Ovary (tissue), 9 donors: ENCODE measurements around the gene ITPR3. TPM values are rescaled to one million over a fixed set of nuclear protein-coding genes. Genes with fewer than 3 reads are reported as not detected.
"Not testable (repeated sequence)": the region's sequence is repeated elsewhere in the genome, so short reads cannot be mapped to it uniquely, and the experiment has no call there.

Source experiments
- DNase-seq, 5 donors: peaks; one replicate each; pipeline ENCODE4 v3.0.0-alpha.2; 2019 to 2020
- H3K27ac ChIP-seq, 2 donors: fragments of 200-600 bp; one replicate each; pipeline versions ENCODE4 v1.5.1 to v1.8.0; 2019 to 2022
- H3K27me3 ChIP-seq: fragments of 200-600 bp; one replicate; pipeline ENCODE4 v1.8.0; 2022
- H3K36me3 ChIP-seq: fragments of 200-600 bp; sonication (generic); one replicate; pipeline ENCODE4 v1.5.1; 2019
- H3K4me1 ChIP-seq: one replicate; pipeline ENCODE4 v1.8.1; 2013; ENCODE audit warnings: mild to moderate bottlenecking, moderate library complexity; ENCODE audit not compliant: insufficient read depth
- H3K4me3 ChIP-seq: fragments of 200-600 bp; sonication (generic); one replicate; pipeline ENCODE4 v1.5.1; 2017
- H3K9me3 ChIP-seq, 2 donors: fragments of 200-600 bp in 1 of 2; sonication (generic) in 1 of 2; one replicate each; pipeline versions ENCODE4 v1.5.1 to v1.8.1; 2013 to 2019; ENCODE audit warnings: mild to moderate bottlenecking in 1 of 2, moderate library complexity in 1 of 2
- EP300 ChIP-seq: sonication (generic); formaldehyde crosslinking; IDR thresholded peaks from one replicate; pipeline ENCODE4 v1.6.1; 2017; ENCODE audit warnings: antibody characterized with exemption
- POLR2A ChIP-seq: fragments of 450-650 bp; IDR thresholded peaks from one replicate; pipeline ENCODE4 v1.6.1; 2017; ENCODE audit warnings: antibody characterized with exemption, mild to moderate bottlenecking, moderate library complexity
- WGBS, 3 donors: extraction: QIAGEN DNeasy Blood & Tissue Kit in 1 of 3; methylation state at CpG; one replicate each; pipeline versions ENCODE4 v1.1.5 to v1.1.7; 2013 to 2017; 5-methylcytosine and 5-hydroxymethylcytosine counted together
- intact Hi-C, 4 donors: fragments of 100-400 bp; cut with DNase I; formaldehyde crosslinking; loops; one replicate each; pipeline versions ENCODE4 v1.11.0 to v1.15.1; 2022 to 2023
- polyA plus RNA-seq, 2 donors: library from polyadenylated mRNA; stranded (reverse); fragments of 200-250 nt in 1 of 2; fragments of 350-450 nt in 1 of 2; fragmentation: Illumina TruSeq in 1 of 2; extraction: RNeasy Lipid Tissue Mini Kit (QIAGEN cat#74804) in 1 of 2; gene quantifications; one replicate each; pipeline ENCODE4 v1.2.3, GENCODE V29; 2013 to 2014
- total RNA-seq, 7 donors: library from RNA; depleted of rRNA in 2 of 7; stranded (reverse); fragments of >200 nt in 2 of 7; fragmentation: NEBNext Ultra II Directional in 3 of 7; extraction: Animal tissue kit (Norgen Biotek cat#: 25700) in 3 of 7; gene quantifications; one replicate each; pipeline versions ENCODE4 v1.1.0 to v1.2.4, GENCODE V29; 2016 to 2023
- TF ChIP-seq, protein P1 (sequence below), 3 donors: fragments of 450-650 bp in 2 of 3; fragments of 200-600 bp in 1 of 3; IDR thresholded peaks; one replicate each; pipeline versions ENCODE4 v1.5.1 to v1.8.0; 2016 to 2022; ENCODE audit warnings: antibody characterized with exemption in 3 of 3, mild to moderate bottlenecking in 1 of 3
- donor health status: DM: no; HTN: no; CAD: no; lungs with moderate emphysema.
- donor health status: DM: no; HTN: no; CAD: no.
- donor health status: Bipolar disorder and iron deficiency.
- donor health status: DM: yes; HTN: yes; CAD: no.
- donor health status: DM: no; HTN: no; CAD: no.
- donor health status: DM: yes; HTN: yes; CAD: no.

Gene ITPR3
- total and polyA plus RNA-seq, 9 donors: 3.6 to 31.1 (median 11.7) TPM

DNA sequence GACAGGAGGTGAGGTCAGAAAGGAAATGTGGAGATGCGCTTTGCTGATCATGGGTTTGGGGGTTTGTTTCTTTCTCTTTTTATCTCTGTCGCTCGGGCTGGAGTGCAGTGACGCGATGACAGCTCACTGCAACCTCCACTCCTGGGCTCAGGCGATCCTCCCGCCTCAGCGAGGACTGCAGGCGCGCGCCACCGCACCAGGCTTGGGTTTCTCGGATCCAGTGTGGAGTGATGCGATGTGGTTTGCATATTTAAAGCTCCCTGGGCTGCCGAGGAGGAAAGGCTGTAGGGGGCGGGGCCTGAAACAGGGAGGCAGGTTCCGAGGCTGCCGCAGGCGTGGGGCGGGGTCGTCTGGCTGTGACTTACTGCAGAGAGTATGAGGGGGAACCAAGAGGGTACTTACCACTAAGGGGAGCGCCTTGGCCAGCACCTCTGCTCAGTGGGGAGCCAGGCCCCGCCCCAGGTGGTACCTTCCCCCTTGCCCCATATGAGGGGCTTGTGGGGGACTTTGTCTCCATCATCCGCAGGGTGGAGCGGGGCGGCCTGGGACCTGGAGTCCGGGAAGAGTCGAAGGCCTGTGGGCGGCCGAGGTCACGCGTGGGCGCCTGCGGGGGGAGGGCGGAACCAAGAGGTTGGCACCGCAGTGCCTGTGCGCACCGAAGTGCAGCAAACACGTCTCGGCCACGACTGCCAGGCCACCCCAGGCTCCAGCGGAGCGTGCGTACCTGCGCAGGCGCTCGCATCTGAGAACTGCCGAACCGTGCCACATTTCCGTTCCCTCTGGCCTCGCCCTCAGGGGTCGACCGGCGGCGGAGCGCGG, 28.3 kb upstream of the ITPR3 start:
- H3K4me3 ChIP-seq: no peak overlapping the region
- H3K27me3 ChIP-seq: no peaks in the 10 kb centered on the region
- H3K27ac ChIP-seq: no peak overlapping the region
- H3K4me1 ChIP-seq: peaks cover 23% of the 10 kb centered on the region
- TF ChIP-seq EP300 (no peak), POLR2A (no peak)
- TF ChIP-seq, protein P1, sequence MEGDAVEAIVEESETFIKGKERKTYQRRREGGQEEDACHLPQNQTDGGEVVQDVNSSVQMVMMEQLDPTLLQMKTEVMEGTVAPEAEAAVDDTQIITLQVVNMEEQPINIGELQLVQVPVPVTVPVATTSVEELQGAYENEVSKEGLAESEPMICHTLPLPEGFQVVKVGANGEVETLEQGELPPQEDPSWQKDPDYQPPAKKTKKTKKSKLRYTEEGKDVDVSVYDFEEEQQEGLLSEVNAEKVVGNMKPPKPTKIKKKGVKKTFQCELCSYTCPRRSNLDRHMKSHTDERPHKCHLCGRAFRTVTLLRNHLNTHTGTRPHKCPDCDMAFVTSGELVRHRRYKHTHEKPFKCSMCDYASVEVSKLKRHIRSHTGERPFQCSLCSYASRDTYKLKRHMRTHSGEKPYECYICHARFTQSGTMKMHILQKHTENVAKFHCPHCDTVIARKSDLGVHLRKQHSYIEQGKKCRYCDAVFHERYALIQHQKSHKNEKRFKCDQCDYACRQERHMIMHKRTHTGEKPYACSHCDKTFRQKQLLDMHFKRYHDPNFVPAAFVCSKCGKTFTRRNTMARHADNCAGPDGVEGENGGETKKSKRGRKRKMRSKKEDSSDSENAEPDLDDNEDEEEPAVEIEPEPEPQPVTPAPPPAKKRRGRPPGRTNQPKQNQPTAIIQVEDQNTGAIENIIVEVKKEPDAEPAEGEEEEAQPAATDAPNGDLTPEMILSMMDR (IDR thresholded peaks at IDR 0.05): no peak
- DNase-seq: peak in 2 of 5 donors; percentile 36 to 44
- intact Hi-C loops: no loop called here
- 29 to 39% (median 34%) methylated on average over 57 of the region's 57 CpGs for WGBS, 3 donors
- H3K9me3 ChIP-seq: no peaks in the 10 kb centered on the region
- no peaks in the 10 kb centered on the region for H3K36me3 ChIP-seq

DNA sequence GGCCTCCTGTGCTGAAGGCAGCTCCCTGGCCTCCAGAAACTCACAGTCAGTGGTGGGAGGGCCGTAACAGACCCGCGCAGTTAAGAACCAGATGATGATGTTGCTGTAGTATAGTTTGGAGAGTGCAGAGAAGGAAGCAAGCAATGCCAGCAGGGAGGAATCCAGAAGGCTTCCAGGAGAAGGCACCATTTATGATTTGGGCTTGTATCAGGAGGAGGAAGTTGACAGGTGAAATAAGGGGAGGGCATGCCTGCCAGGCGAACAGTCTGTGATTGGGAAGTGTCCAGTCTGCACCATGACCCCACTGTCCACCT, 27.8 kb upstream of the ITPR3 start:
- no peak overlapping the region for H3K27ac ChIP-seq
- TF ChIP-seq, protein P1 (IDR thresholded peaks at IDR 0.05): no peak
- TF ChIP-seq POLR2A: no peak
- no peak for TF ChIP-seq EP300
- no peaks in the 10 kb centered on the region for H3K36me3 ChIP-seq
- H3K9me3 ChIP-seq: no peaks in the 10 kb centered on the region
- intact Hi-C loops: no loop called here
- H3K4me3 ChIP-seq: no peak overlapping the region
- WGBS, 3 donors: 19 to 29% (median 20%) methylated on average over 4 of the region's 4 CpGs
- H3K4me1 ChIP-seq: peaks cover 26% of the 10 kb centered on the region
- no peak for DNase-seq
- no peaks in the 10 kb centered on the region for H3K27me3 ChIP-seq

- TF ChIP-seq, protein P1 (IDR thresholded peaks at IDR 0.05): no peak
- TF ChIP-seq POLR2A (no peak), EP300 (no peak)
- Histone ChIP-seq H3K27ac (no peak overlapping the region), H3K4me3 (no peak overlapping the region), H3K36me3 (no peaks in the 10 kb centered on the region), H3K9me3 (no peaks in the 10 kb centered on the region), H3K4me1 (peaks cover 16% of the 10 kb centered on the region), H3K27me3 (no peaks in the 10 kb centered on the region)
- DNase-seq: no peak
- WGBS, 3 donors: 92 to 95% (median 92%) methylated on average over 18 of the region's 18 CpGs
- intact Hi-C loops: no loop called here
Observed at GRCh38 chr6:33595001-33595846, 25.9 kb upstream of the ITPR3 start.

GRCh38 chr6:33596894-33597293, 24.2 kb upstream of the ITPR3 start:
- WGBS, 3 donors: 82 to 97% (median 96%) methylated on average over 5 of the region's 5 CpGs
- H3K4me1 ChIP-seq, H3K4me3 ChIP-seq, H3K9me3 ChIP-seq, intact Hi-C loops, H3K36me3 ChIP-seq, H3K27ac ChIP-seq, DNase-seq, H3K27me3 ChIP-seq: not testable (repeated sequence)
